ENCODE data around the gene SFXN4.

SFXN4 gene

GRCh38 chr10:119165171-119166117, at the start of gene SFXN4:
Gene SFXN4 (minus strand): TSS chr10:119165714. CDS start chr10:119165647, 67 bp downstream.
- CTCF ChIA-PET, result interaction anchor here (0.8 to 1.2 kb wide), 3 partner anchors 21 to 34 kb away, joined by 3 to 4 read pairs (median 3); no protein-coding TSS in a partner anchor
- H3K36me3 Mint-ChIP-seq, result peaks cover 37% of the 10 kb centered on the region
- DNase-seq, result peak; percentile 84
- H3K27ac Mint-ChIP-seq, result peak within 1 kb of the TSS; percentile 98
- H3K27me3 Mint-ChIP-seq, result no peaks in the 10 kb centered on the region
- H3K4me1 Mint-ChIP-seq, result peaks cover 43% of the 10 kb centered on the region
- no peaks in the 10 kb centered on the region for H3K9me3 Mint-ChIP-seq
- H3K4me3 Mint-ChIP-seq, result peak within 1 kb of the TSS; percentile 91

GRCh38 chr10:119211625-119212441, 46.3 kb upstream of the SFXN4 start:
- Mint-ChIP-seq H3K9me3 (no peaks in the 10 kb centered on the region), H3K27me3 (no peaks in the 10 kb centered on the region), H3K4me3 (peak overlapping the region; percentile 66), H3K27ac (peak overlapping the region; percentile 97), H3K36me3 (peaks cover 14% of the 10 kb centered on the region), H3K4me1 (peaks cover 67% of the 10 kb centered on the region)
- CTCF ChIA-PET, result interaction anchor here (1.1 to 1.6 kb wide), 5 partner anchors 12 to 206 kb away, joined by 3 to 7 read pairs (median 4); no protein-coding TSS in a partner anchor
- peak; percentile 55 for DNase-seq

GRCh38 chr10:119211176-119211575, 45.7 kb upstream of the SFXN4 start:
- no peak for DNase-seq
- Mint-ChIP-seq H3K36me3 (peaks cover 14% of the 10 kb centered on the region), H3K27ac (peak overlapping the region; percentile 97), H3K27me3 (no peaks in the 10 kb centered on the region), H3K4me3 (peak overlapping the region; percentile 66), H3K9me3 (no peaks in the 10 kb centered on the region), H3K4me1 (peaks cover 70% of the 10 kb centered on the region)
- CTCF ChIA-PET, result interaction anchor here (1.1 to 1.6 kb wide), 6 partner anchors 11 to 206 kb away, joined by 3 to 7 read pairs (median 4); no protein-coding TSS in a partner anchor

- Mint-ChIP-seq H3K27me3 (no peaks in the 10 kb centered on the region), H3K27ac (peak overlapping the region; percentile 97), H3K4me3 (no peak overlapping the region), H3K9me3 (no peaks in the 10 kb centered on the region), H3K4me1 (peaks cover 73% of the 10 kb centered on the region), H3K36me3 (peaks cover 14% of the 10 kb centered on the region)
- CTCF ChIA-PET, result interaction anchor here (0.6 to 2.7 kb wide), 8 partner anchors 8 to 445 kb away, joined by 3 to 11 read pairs (median 6); no protein-coding TSS in a partner anchor
- DNase-seq, result no peak
These were observed 45.1 kb upstream of the SFXN4 start for GRCh38 chr10:119210633-119211032.

GRCh38 chr10:119209736-119210355, 44.3 kb upstream of the SFXN4 start:
- H3K27ac Mint-ChIP-seq, result peak overlapping the region; percentile 91
- CTCF ChIA-PET, result interaction anchor here (0.6 to 2.7 kb wide), 19 partner anchors 9 to 651 kb away, joined by 3 to 11 read pairs (median 4); no protein-coding TSS in a partner anchor
- no peak for DNase-seq
- no peaks in the 10 kb centered on the region for H3K27me3 Mint-ChIP-seq
- H3K4me3 Mint-ChIP-seq, result peak overlapping the region; percentile 88
- peaks cover 14% of the 10 kb centered on the region for H3K36me3 Mint-ChIP-seq
- peaks cover 68% of the 10 kb centered on the region for H3K4me1 Mint-ChIP-seq
- H3K9me3 Mint-ChIP-seq, result no peaks in the 10 kb centered on the region

- Mint-ChIP-seq H3K27ac (peak overlapping the region; percentile 91), H3K4me1 (peaks cover 67% of the 10 kb centered on the region), H3K36me3 (peaks cover 12% of the 10 kb centered on the region), H3K27me3 (no peaks in the 10 kb centered on the region), H3K4me3 (peak overlapping the region; percentile 88), H3K9me3 (no peaks in the 10 kb centered on the region)
- peak; percentile 72 for DNase-seq
- CTCF ChIA-PET, result interaction anchor here (0.7 to 2.7 kb wide), 19 partner anchors 9 to 321 kb away, joined by 3 to 11 read pairs (median 4); no protein-coding TSS in a partner anchor
These were observed 43.7 kb upstream of the SFXN4 start for GRCh38 chr10:119209035-119209735.

GRCh38 chr10:119208553-119208940, 43.0 kb upstream of the SFXN4 start:
- H3K36me3 Mint-ChIP-seq, result peaks cover 10% of the 10 kb centered on the region
- H3K4me1 Mint-ChIP-seq, result peaks cover 60% of the 10 kb centered on the region
- CTCF ChIA-PET, result interaction anchor here (0.7 to 2.7 kb wide), 7 partner anchors 10 to 99 kb away, joined by 3 to 11 read pairs (median 7); no protein-coding TSS in a partner anchor
- peak overlapping the region; percentile 91 for H3K27ac Mint-ChIP-seq
- H3K4me3 Mint-ChIP-seq, result peak overlapping the region; percentile 88
- DNase-seq, result no peak
- no peaks in the 10 kb centered on the region for H3K9me3 Mint-ChIP-seq
- no peaks in the 10 kb centered on the region for H3K27me3 Mint-ChIP-seq

- Mint-ChIP-seq H3K9me3 (no peaks in the 10 kb centered on the region), H3K27me3 (peaks cover 2% of the 10 kb centered on the region), H3K4me1 (peaks cover 56% of the 10 kb centered on the region), H3K4me3 (peak overlapping the region; percentile 88), H3K27ac (peak overlapping the region; percentile 91), H3K36me3 (peaks cover 9% of the 10 kb centered on the region)
- CTCF ChIA-PET, result interaction anchor here (0.8 to 2.7 kb wide), 13 partner anchors 9 to 332 kb away, joined by 4 to 24 read pairs (median 9); no protein-coding TSS in a partner anchor
- DNase-seq, result peak; percentile 57
These were observed 42.4 kb upstream of the SFXN4 start for GRCh38 chr10:119207713-119208552.

GRCh38 chr10:119207366-119207666, 41.8 kb upstream of the SFXN4 start, which contains the start of gene GRK5:
Gene GRK5 (plus strand): TSS chr10:119207571. CDS start chr10:119207918, 347 bp downstream.
- CTCF ChIA-PET, result interaction anchor here (1.1 to 2.5 kb wide), 19 partner anchors 9 to 332 kb away, joined by 3 to 24 read pairs (median 6); no protein-coding TSS in a partner anchor
- Mint-ChIP-seq H3K36me3 (peaks cover 6% of the 10 kb centered on the region), H3K27me3 (peaks cover 4% of the 10 kb centered on the region), H3K27ac (peak within 1 kb of the TSS; percentile 99), H3K4me1 (peaks cover 49% of the 10 kb centered on the region), H3K4me3 (peak within 1 kb of the TSS; percentile 93), H3K9me3 (no peaks in the 10 kb centered on the region)
- peak; percentile 96 for DNase-seq

GRCh38 chr10:119206603-119207365, 41.3 kb upstream of the SFXN4 start:
- no peaks in the 10 kb centered on the region for H3K9me3 Mint-ChIP-seq
- DNase-seq, result peak; percentile 69
- peak overlapping the region; percentile 93 for H3K4me3 Mint-ChIP-seq
- H3K36me3 Mint-ChIP-seq, result peaks cover 6% of the 10 kb centered on the region
- H3K27me3 Mint-ChIP-seq, result peaks cover 4% of the 10 kb centered on the region
- CTCF ChIA-PET, result interaction anchor here (0.7 to 2.5 kb wide), 28 partner anchors 8 to 337 kb away, joined by 3 to 24 read pairs (median 4); no protein-coding TSS in a partner anchor
- H3K4me1 Mint-ChIP-seq, result peaks cover 44% of the 10 kb centered on the region
- H3K27ac Mint-ChIP-seq, result peak overlapping the region; percentile 99

GRCh38 chr10:119205894-119206602, 40.5 kb upstream of the SFXN4 start:
- peaks cover 3% of the 10 kb centered on the region for H3K36me3 Mint-ChIP-seq
- DNase-seq, result peak; percentile 76
- peaks cover 37% of the 10 kb centered on the region for H3K4me1 Mint-ChIP-seq
- peaks cover 4% of the 10 kb centered on the region for H3K27me3 Mint-ChIP-seq
- no peaks in the 10 kb centered on the region for H3K9me3 Mint-ChIP-seq
- peak overlapping the region; percentile 99 for H3K27ac Mint-ChIP-seq
- CTCF ChIA-PET, result interaction anchor here (0.6 to 8.3 kb wide), 30 partner anchors 8 to 337 kb away, joined by 3 to 96 read pairs (median 4); no protein-coding TSS in a partner anchor
- peak overlapping the region; percentile 93 for H3K4me3 Mint-ChIP-seq

Measured in activated naive CD4-positive, alpha-beta T cell treated with anti-CD3 and anti-CD28 coated beads, Interleukin-2, amount 10 ng/mL, durations not matched to agents 7 days and 5 days (primary cell).